NCI-H2029 treated with DMSO at 0.1 percent for 48 hours (cell line): ENCODE measurements around the gene NOL3.
"Not testable (repeated sequence)": the region's sequence is repeated elsewhere in the genome, so short reads cannot be mapped to it uniquely, and the experiment has no call there.

Experiments used
- DNase-seq: peaks from one replicate; lab custom pipeline; 2025; lab: John Stamatoyannopoulos, UW

NOL3 gene

GRCh38 chr16:67170168-67170948 lies at the start of gene NOL3:
Gene NOL3 (plus strand): TSS chr16:67170538.
- no peak for DNase-seq

- DNase-seq, result not testable (repeated sequence)
Measured at GRCh38 chr16:67122799-67123198, 47.5 kb upstream of the NOL3 start.

DNA sequence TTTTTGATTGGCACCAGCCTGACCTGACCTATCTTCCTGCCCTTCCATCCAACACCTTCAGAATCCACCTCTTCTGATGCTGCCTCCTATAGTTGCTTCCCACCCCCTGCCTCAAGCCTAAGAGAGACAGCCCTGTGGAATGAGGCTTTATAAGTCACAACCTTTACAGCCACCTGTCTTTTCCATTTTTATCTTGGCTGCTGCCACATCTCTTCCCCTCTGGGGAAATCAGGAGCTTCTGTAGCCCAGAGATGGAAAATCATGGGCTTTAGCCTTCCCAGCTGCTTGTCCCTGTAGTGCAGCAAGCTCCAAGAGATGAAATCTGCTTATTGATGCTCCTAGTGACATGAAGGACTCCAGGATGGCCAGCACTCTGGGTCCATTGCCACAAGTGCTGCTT lies 41.9 kb upstream of the NOL3 start:
- DNase-seq, result no peak

DNA sequence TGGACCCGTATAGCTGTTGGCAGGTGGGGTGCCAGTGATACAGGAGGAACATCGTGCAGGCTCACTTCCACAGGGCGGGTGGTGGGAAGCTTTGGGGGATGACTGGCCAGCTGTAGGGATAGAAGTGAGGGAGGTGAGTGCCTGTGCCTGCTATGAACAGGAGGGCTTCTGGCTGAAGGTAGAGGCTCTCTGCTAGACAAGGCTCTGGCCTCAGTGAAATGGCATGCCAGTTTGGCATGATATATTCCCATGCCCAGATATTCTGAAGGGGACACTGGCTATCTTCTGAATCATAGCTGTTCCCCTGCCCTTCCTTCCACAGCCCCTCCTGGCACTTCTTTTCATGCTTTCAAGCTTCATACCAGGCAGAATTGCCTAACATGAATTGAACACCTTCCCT lies 41.5 kb upstream of the NOL3 start:
- DNase-seq, result no peak

DNA sequence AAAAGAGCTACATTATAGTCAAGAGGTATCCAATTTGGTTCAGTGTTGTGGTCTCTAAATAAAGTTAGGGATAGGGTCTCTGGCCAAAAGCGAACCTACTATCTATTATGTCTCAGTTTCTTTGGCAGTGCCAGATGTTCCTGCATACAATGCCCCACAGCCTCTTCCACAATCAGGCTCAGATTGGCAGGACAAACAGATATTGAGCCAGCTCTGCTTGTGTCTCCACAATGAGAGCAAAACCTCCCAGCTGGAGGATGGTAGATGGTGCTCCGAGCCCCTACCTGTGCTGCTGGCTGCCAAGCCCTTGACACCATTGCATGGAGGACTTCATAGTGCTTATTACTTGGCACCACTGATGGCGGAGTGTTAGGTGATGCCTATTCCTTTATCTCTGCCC lies 40.9 kb upstream of the NOL3 start:
- DNase-seq, result no peak

DNA sequence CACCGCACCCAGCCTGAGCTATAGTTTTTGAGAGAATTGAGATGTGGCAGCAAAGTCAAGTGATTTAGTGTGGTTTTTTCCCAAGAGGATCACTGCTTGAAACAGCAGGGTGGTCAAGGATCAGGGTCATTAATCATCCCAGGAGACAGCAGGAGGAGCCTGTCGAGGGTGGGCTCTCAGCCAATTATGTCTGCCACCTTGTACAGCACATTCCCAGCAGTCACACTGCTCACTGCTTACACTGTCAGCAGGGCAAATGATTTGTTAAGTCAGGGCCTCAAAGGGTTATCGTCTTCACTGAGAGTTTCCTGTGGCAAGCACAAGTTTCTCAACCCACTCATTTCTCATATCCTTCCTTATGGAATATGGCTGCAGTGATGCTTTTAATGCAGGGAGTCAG lies 32.7 kb upstream of the NOL3 start:
- no peak for DNase-seq

GRCh38 chr16:67141391-67141790 lies 28.9 kb upstream of the NOL3 start:
- DNase-seq, result no peak

DNA sequence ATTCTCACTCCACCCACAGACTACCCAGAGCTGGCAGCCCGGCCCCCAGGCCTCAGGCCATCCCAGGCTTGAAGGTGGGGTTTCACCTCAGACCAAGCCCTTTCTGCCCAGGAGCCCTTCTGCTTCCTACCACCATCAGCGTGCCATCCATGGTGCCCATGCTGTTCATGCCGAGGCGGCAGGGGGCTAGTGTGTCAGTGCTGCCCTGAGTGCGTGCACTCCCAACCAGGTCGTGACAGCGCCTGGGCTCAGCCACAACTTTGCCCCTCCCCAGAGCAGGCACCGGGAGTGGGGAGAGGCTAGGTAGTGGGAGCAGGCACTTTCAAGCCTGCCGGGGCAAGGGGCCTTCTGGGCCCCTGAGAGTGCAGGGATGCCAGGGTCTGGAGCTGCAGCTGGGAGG lies 28.0 kb upstream of the NOL3 start:
- DNase-seq, result no peak

DNA sequence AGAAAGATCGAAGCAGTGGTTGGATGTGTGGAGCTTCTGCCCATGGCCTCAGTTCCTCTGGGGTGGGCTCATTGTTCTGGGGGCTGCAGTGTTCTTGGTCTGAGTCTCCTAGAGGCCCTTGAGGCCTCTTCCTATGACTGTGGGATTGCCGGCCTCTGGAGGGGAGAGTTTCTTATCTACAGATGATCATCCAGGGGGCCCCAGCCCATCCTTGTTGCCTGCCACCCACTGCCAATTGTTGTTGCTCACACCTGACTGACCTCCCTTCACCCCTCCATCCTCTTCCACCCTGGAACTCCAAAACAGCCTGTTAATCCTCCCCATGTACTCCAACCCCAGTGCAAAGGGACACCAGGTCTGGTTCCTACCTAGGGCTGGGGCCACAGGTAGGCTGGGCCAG lies 25.4 kb upstream of the NOL3 start:
- DNase-seq, result no peak

DNA sequence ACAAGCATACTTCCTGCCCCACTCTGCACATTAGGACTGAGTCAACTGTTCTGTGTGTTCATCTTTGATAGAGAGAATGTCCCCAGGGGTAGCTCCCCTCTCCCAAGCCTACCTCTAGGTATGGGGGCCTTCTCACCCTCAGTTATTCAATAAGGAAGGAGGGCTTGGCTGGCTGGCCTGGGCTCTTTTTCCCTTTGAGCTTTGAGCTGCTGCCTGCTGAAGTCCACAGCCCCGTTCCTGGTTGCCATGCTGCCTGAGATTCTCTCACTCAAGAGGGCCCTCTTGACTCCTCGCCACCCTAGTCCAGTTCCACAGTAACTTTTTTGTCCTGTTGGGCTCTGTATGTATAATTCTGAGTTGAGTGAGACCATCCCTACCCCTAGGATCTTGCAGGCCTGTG lies 24.6 kb upstream of the NOL3 start:
- no peak for DNase-seq

- no peak for DNase-seq
Measured at GRCh38 chr16:67146523-67147357, 23.6 kb upstream of the NOL3 start.

DNA sequence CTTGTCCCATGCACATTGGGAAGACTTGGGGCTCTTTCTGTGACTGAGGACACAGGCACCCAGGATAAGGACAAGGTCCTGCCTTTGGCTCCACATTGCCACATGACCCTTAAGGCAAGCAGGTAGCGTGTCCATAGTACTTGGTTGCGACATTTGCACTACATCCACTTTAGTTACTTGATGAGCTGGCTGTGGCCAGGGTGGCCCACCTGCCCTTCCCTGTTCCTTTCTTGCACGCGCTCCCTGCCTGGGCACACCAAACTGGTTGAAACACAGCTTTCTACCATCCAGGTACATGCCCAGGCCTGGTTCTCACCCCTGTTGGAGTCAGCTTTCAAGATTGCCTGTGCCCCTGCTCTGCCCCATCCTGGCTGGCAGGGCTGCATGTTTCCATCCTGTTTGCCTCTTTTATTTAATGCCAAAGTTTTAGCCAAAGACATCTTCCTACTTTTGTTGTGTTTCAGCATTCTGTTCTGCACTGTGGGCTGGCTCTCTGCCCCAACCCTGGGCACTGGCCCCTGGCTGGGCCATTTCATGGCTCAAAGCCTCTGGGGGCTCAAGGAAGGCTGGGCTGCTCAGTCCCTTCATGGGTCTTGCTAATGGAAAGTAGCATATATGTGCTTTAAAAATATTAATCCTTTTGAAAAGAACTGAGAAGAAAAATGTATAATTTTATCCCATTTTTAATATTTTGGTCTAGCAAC lies 22.7 kb upstream of the NOL3 start:
- DNase-seq, result no peak

DNA sequence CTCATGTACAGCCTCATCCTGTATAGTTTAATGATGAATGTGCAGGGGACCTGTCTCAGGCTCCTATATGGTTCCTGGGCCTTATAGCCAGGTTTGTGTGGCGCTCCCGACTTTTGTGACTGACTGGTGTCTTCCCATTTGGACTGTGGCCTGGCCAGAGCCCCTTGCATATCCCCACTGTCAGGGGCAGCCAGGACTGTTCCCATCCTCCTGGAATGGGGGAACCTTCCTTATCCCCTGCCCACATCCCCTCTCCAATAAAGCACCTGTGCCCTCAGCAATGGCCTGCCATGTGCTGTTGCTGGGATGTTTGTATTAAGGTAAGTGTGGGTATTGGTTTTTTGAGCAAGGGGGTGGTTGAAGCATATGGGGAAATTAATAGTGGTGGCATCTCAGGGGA lies 22.1 kb upstream of the NOL3 start:
- DNase-seq, result no peak

GRCh38 chr16:67148656-67149275 lies 21.6 kb upstream of the NOL3 start:
- no peak for DNase-seq

DNA sequence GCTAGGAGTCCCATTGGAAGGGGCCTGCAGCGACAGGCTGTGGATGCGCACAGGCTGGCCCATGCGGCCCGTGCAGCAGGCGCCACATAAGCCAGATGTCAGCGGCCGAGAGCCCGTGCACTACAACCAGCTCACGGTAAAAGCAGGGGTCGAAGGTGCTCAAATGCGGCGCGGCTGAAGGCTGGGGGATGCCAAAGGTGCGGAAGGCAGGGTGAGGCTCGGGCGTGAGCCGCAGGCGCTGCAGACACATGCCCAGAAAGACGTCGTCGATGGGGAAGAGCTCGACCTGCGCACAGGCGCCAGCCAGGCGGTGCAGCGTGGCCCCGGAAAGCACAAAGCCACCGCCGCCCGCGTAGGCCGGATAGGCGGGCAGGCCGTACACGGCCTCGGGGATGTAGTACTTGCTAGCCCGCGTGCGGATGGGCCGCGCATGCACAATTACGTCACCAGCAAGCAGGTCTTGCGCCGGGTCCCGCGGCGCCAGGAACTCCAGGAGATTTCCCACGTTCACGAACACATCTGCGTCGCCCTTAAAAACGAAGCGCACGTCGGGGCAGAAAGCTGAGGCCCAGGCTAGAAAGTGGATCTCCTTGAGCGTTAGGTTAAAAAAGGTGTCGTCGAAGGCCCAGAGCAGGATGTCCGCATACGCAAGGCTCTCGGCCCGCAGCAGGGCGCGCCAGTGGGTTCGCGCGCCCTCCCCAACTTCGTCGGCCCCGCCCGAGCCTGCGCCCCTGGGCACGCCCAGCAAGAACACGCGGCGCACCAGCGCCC lies 20.9 kb upstream of the NOL3 start:
- no peak for DNase-seq

GRCh38 chr16:67150047-67150832 lies 20.1 kb upstream of the NOL3 start:
- no peak for DNase-seq

- DNase-seq, result no peak
Measured at GRCh38 chr16:67150833-67151396, 19.4 kb upstream of the NOL3 start, which contains the start of gene B3GNT9. Gene B3GNT9 (minus strand): TSS chr16:67150998. CDS start chr16:67150485, 513 bp downstream.

- no peak for DNase-seq
Measured at GRCh38 chr16:67151431-67152097, 18.8 kb upstream of the NOL3 start.

GRCh38 chr16:67154578-67155294 lies 15.6 kb upstream of the NOL3 start:
- DNase-seq, result no peak
